ENCODE data around the gene CCNE1.

DNA sequence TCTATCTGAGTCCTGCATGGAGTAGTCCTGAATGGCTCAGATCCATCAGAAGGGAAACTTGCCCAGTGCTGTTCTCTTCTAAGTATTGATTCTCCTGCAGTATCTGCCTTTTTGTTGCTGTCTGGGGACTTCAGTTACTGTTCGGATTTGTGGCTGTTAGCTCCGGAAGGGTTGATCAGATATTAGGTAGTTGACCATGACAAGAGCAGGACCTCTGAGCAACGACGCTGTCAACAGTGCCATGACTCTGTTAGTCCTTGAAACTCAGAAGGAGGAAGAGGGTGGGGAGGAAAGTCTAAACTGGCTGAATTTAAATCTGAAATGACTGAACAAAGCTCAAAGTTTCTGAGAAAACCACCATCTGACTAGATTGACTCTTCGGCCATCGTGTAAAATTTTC is 42.2 kb downstream of the CCNE1 start:
- TF ChIP-seq, protein P1, sequence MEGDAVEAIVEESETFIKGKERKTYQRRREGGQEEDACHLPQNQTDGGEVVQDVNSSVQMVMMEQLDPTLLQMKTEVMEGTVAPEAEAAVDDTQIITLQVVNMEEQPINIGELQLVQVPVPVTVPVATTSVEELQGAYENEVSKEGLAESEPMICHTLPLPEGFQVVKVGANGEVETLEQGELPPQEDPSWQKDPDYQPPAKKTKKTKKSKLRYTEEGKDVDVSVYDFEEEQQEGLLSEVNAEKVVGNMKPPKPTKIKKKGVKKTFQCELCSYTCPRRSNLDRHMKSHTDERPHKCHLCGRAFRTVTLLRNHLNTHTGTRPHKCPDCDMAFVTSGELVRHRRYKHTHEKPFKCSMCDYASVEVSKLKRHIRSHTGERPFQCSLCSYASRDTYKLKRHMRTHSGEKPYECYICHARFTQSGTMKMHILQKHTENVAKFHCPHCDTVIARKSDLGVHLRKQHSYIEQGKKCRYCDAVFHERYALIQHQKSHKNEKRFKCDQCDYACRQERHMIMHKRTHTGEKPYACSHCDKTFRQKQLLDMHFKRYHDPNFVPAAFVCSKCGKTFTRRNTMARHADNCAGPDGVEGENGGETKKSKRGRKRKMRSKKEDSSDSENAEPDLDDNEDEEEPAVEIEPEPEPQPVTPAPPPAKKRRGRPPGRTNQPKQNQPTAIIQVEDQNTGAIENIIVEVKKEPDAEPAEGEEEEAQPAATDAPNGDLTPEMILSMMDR (conservative IDR thresholded peaks at IDR 0.05; ENCODE audit: low read length): no peak
- no peak for TF ChIP-seq EZH2phosphoT487 (IDR thresholded peaks at IDR 0.05; ENCODE audit: borderline replicate concordance)
